DND-41 (cell line): ENCODE measurements around the gene CAMP.

Source experiments
- ATAC-seq: fragments of 200-7000 bp; cut with Tn5 transposase; 3 replicates; pipeline ENCODE4 v1.9.1; 2021; ENCODE audit warnings: low read depth; ENCODE audit not compliant: insufficient read depth
- DNase-seq: peaks from one replicate; pipeline ENCODE4 v3.0.0-alpha.2; 2020
- H2AFZ ChIP-seq: 2 replicates; pipeline ENCODE4 v1.6.0; 2012; ENCODE audit warnings: low read depth, low read length
- H3K27ac ChIP-seq: 2 replicates; pipeline ENCODE4 v1.5.1; 2012; ENCODE audit warnings: low read length, inconsistent platforms
- H3K27me3 ChIP-seq: fragments of 200-600 bp; sonication (generic); 2 replicates; pipeline ENCODE4 v1.6.0; 2012; ENCODE audit warnings: low read length, mild to moderate bottlenecking, inconsistent platforms; ENCODE audit not compliant: insufficient read depth, poor library complexity
- H3K36me3 ChIP-seq: 2 replicates; pipeline ENCODE4 v1.5.1; 2012; ENCODE audit warnings: low read length, inconsistent platforms; ENCODE audit not compliant: insufficient read depth
- H3K4me1 ChIP-seq: 2 replicates; pipeline ENCODE4 v1.5.1; 2012; ENCODE audit warnings: mild to moderate bottlenecking, low read length; ENCODE audit not compliant: insufficient read depth
- H3K4me2 ChIP-seq: 2 replicates; pipeline ENCODE4 v1.6.0; 2012; ENCODE audit warnings: mild to moderate bottlenecking, moderate library complexity, low read length, inconsistent platforms; ENCODE audit not compliant: insufficient read depth
- H3K4me3 ChIP-seq, 2 experiments: fragments of 200-600 bp in 1 of 2; shearing (Covaris generic) in 1 of 2; 2 replicates each; pipeline ENCODE4 v1.5.1; 2012 to 2016; ENCODE audit warnings: inconsistent platforms in 2 of 2, low read length in 2 of 2, mild to moderate bottlenecking in 2 of 2, low read depth in 1 of 2, moderate library complexity in 1 of 2
- H3K79me2 ChIP-seq: 2 replicates; pipeline ENCODE4 v1.6.0; 2012; ENCODE audit warnings: low read length, inconsistent platforms; ENCODE audit not compliant: insufficient read depth
- H3K9ac ChIP-seq: 2 replicates; pipeline ENCODE4 v1.6.0; 2012; ENCODE audit warnings: low read depth, mild to moderate bottlenecking, inconsistent platforms, low read length, moderate library complexity
- H3K9me3 ChIP-seq: 2 replicates; pipeline ENCODE4 v1.5.1; 2012; ENCODE audit warnings: low read length, moderate library complexity, mild to moderate bottlenecking, inconsistent platforms; ENCODE audit not compliant: insufficient read depth, severe bottlenecking
- H4K20me1 ChIP-seq: 2 replicates; pipeline ENCODE4 v1.6.0; 2012; ENCODE audit warnings: low read length; ENCODE audit not compliant: insufficient read depth
- CTCF ChIP-seq: IDR thresholded peaks from 2 replicates; pipeline ENCODE4 v1.5.1; 2012; ENCODE audit warnings: borderline replicate concordance, low read length, moderate library complexity, mild to moderate bottlenecking; ENCODE audit not compliant: poor library complexity, severe bottlenecking; ENCODE audit errors: extremely low read depth
- EZH2 ChIP-seq: IDR thresholded peaks from 3 replicates; pipeline ENCODE4 v1.6.1; 2012; ENCODE audit warnings: borderline replicate concordance, low read depth, mild to moderate bottlenecking, moderate library complexity, low read length, inconsistent platforms; ENCODE audit not compliant: severe bottlenecking

CAMP gene

GRCh38 chr3:48248095-48248850 lies 25.0 kb downstream of the CAMP start:
- no peaks in the 10 kb centered on the region for H3K27me3 ChIP-seq
- H3K9me3 ChIP-seq: no peaks in the 10 kb centered on the region
- no peaks in the 10 kb centered on the region for H4K20me1 ChIP-seq
- TF ChIP-seq CTCF (no peak), EZH2 (no peak)
- ATAC-seq (no peak), DNase-seq (no peak)
- H3K4me1 ChIP-seq: peaks cover 10% of the 10 kb centered on the region; the same call in 1 of the 2 replicates
- no peak overlapping the region for H3K4me3 ChIP-seq
- no peak overlapping the region for H2AFZ ChIP-seq
- no peak overlapping the region for H3K4me2 ChIP-seq
- H3K9ac ChIP-seq: no peak overlapping the region
- no peak overlapping the region for H3K27ac ChIP-seq
- peaks cover 25% of the 10 kb centered on the region for H3K36me3 ChIP-seq
- peaks cover 17% of the 10 kb centered on the region for H3K79me2 ChIP-seq

- DNase-seq (no peak), ATAC-seq (no peak)
- H3K27ac ChIP-seq: no peak overlapping the region
- H4K20me1 ChIP-seq: no peaks in the 10 kb centered on the region
- H3K4me2 ChIP-seq: no peak overlapping the region
- H3K9me3 ChIP-seq: peaks cover 2% of the 10 kb centered on the region
- no peak overlapping the region for H2AFZ ChIP-seq
- no peaks in the 10 kb centered on the region for H3K27me3 ChIP-seq
- H3K9ac ChIP-seq: no peak overlapping the region
- H3K4me3 ChIP-seq: no peak overlapping the region
- H3K4me1 ChIP-seq: no peaks in the 10 kb centered on the region
- H3K79me2 ChIP-seq: peaks cover 14% of the 10 kb centered on the region; the same call in 1 of the 2 replicates
- peaks cover 42% of the 10 kb centered on the region for H3K36me3 ChIP-seq
- TF ChIP-seq CTCF (no peak), EZH2 (no peak)
These were observed 33.3 kb downstream of the CAMP start for GRCh38 chr3:48256557-48256956.

- Histone ChIP-seq H3K4me1 (no peaks in the 10 kb centered on the region), H3K27me3 (no peaks in the 10 kb centered on the region), H2AFZ (no peak overlapping the region), H4K20me1 (no peaks in the 10 kb centered on the region), H3K27ac (no peak overlapping the region), H3K9me3 (peaks cover 2% of the 10 kb centered on the region), H3K4me2 (no peak overlapping the region), H3K9ac (no peak overlapping the region), H3K4me3 (no peak overlapping the region), H3K79me2 (peaks cover 11% of the 10 kb centered on the region; the same call in 1 of the 2 replicates), H3K36me3 (peaks cover 50% of the 10 kb centered on the region)
- DNase-seq (no peak), ATAC-seq (no peak)
- TF ChIP-seq CTCF (no peak), EZH2 (no peak)
These were observed 35.2 kb downstream of the CAMP start for GRCh38 chr3:48258530-48258929.
